HL-60 (cell line): ENCODE data around the gene DVL1.

Source experiments
- DNase-seq, 2 experiments: peaks; one replicate each; pipeline ENCODE4 v3.0.0-alpha.2; 2010 to 2020; ENCODE audit warnings: low read depth in 1 of 2, low spot score in 1 of 2
- H3K27ac ChIP-seq: fragments of 250-450 bp; sonication (Bioruptor Pico); replicated peaks from 2 replicates; pipeline ENCODE4 v1.5.1; 2020; ENCODE audit warnings: mild to moderate bottlenecking, moderate library complexity
- H3K27me3 ChIP-seq: fragments of 250-450 bp; sonication (Bioruptor Pico); 2 replicates; pipeline ENCODE4 v1.5.1; 2021; ENCODE audit warnings: mild to moderate bottlenecking, moderate library complexity; ENCODE audit not compliant: insufficient read depth, poor library complexity, severe bottlenecking
- H3K4me3 ChIP-seq: replicated peaks from 2 replicates; pipeline ENCODE4 v1.5.1; 2011; ENCODE audit warnings: mild to moderate bottlenecking, control low read depth, low read length; ENCODE audit not compliant: insufficient read depth
- GABPA ChIP-seq: IDR thresholded peaks from 2 replicates; pipeline ENCODE4 v1.6.1; 2012; ENCODE audit warnings: low read depth
- POLR2AphosphoS5 ChIP-seq: IDR thresholded peaks from 2 replicates; pipeline ENCODE4 v1.6.1; 2012; ENCODE audit warnings: low read depth
- SPI1 ChIP-seq: IDR thresholded peaks from 2 replicates; pipeline ENCODE4 v1.6.1; 2012; ENCODE audit warnings: low read depth, mild to moderate bottlenecking, borderline replicate concordance
- TF ChIP-seq, protein P1 (sequence below): IDR thresholded peaks from one replicate; pipeline ENCODE4 v1.5.1; 2011; ENCODE audit warnings: low read length, control low read depth, inconsistent platforms; ENCODE audit not compliant: insufficient read depth
- TF ChIP-seq, protein P2 (sequence below): IDR thresholded peaks from 2 replicates; pipeline ENCODE4 v1.6.1; 2012; ENCODE audit warnings: low read depth; ENCODE audit not compliant: insufficient replicate concordance

The DVL1 gene

DNA sequence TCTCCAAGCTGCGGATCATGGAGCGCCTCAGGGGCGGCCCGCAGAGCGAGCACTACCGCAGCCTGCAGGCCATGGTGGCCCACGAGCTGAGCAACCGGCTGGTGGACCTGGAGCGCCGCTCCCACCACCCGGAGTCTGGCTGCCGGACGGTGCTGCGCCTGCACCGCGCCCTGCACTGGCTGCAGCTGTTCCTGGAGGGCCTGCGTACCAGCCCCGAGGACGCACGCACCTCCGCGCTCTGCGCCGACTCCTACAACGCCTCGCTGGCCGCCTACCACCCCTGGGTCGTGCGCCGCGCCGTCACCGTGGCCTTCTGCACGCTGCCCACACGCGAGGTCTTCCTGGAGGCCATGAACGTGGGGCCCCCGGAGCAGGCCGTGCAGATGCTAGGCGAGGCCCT is 21.9 kb downstream of the DVL1 start:
- no peak overlapping the region for H3K27ac ChIP-seq
- no peak for TF ChIP-seq SPI1
- no peak for TF ChIP-seq GABPA
- TF ChIP-seq, protein P1, sequence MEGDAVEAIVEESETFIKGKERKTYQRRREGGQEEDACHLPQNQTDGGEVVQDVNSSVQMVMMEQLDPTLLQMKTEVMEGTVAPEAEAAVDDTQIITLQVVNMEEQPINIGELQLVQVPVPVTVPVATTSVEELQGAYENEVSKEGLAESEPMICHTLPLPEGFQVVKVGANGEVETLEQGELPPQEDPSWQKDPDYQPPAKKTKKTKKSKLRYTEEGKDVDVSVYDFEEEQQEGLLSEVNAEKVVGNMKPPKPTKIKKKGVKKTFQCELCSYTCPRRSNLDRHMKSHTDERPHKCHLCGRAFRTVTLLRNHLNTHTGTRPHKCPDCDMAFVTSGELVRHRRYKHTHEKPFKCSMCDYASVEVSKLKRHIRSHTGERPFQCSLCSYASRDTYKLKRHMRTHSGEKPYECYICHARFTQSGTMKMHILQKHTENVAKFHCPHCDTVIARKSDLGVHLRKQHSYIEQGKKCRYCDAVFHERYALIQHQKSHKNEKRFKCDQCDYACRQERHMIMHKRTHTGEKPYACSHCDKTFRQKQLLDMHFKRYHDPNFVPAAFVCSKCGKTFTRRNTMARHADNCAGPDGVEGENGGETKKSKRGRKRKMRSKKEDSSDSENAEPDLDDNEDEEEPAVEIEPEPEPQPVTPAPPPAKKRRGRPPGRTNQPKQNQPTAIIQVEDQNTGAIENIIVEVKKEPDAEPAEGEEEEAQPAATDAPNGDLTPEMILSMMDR = no peak
- TF ChIP-seq, protein P2, sequence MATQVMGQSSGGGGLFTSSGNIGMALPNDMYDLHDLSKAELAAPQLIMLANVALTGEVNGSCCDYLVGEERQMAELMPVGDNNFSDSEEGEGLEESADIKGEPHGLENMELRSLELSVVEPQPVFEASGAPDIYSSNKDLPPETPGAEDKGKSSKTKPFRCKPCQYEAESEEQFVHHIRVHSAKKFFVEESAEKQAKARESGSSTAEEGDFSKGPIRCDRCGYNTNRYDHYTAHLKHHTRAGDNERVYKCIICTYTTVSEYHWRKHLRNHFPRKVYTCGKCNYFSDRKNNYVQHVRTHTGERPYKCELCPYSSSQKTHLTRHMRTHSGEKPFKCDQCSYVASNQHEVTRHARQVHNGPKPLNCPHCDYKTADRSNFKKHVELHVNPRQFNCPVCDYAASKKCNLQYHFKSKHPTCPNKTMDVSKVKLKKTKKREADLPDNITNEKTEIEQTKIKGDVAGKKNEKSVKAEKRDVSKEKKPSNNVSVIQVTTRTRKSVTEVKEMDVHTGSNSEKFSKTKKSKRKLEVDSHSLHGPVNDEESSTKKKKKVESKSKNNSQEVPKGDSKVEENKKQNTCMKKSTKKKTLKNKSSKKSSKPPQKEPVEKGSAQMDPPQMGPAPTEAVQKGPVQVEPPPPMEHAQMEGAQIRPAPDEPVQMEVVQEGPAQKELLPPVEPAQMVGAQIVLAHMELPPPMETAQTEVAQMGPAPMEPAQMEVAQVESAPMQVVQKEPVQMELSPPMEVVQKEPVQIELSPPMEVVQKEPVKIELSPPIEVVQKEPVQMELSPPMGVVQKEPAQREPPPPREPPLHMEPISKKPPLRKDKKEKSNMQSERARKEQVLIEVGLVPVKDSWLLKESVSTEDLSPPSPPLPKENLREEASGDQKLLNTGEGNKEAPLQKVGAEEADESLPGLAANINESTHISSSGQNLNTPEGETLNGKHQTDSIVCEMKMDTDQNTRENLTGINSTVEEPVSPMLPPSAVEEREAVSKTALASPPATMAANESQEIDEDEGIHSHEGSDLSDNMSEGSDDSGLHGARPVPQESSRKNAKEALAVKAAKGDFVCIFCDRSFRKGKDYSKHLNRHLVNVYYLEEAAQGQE = no peak
- TF ChIP-seq POLR2AphosphoS5 = no peak
- no peak overlapping the region for H3K4me3 ChIP-seq
- DNase-seq = no peak
- H3K27me3 ChIP-seq = no peaks in the 10 kb centered on the region

DNA sequence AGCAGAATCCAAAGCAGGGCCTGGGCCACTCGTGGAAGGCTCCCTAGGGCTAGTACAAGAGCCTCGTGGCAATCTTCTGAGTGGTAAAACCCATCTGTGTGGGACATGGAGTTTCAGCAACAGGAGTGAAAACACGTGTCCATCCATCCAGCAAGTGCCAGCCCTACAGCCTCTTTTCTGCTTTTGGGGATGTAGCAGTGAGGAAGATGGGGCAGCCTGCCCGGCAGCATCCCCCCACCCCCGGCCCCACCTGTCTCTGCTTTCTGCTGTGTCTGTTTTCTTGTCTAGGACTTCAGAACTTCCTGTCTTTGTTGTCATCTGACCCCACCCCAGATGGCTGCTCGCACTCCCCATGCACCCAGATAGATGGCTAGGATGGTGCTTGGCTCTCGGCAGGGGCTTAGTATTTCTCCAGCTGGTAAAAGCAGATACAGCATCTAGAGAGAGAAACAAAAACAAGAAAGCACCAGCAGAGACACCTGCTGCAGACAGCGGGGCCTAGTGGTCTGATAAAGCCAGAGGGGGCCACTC is 23.1 kb downstream of the DVL1 start:
- H3K27me3 ChIP-seq = no peaks in the 10 kb centered on the region
- H3K27ac ChIP-seq = no peak overlapping the region
- TF ChIP-seq SPI1 (no peak), POLR2AphosphoS5 (no peak), GABPA (no peak)
- TF ChIP-seq, protein P2 = no peak
- TF ChIP-seq, protein P1 = no peak
- no peak overlapping the region for H3K4me3 ChIP-seq
- DNase-seq = no peak

DNA sequence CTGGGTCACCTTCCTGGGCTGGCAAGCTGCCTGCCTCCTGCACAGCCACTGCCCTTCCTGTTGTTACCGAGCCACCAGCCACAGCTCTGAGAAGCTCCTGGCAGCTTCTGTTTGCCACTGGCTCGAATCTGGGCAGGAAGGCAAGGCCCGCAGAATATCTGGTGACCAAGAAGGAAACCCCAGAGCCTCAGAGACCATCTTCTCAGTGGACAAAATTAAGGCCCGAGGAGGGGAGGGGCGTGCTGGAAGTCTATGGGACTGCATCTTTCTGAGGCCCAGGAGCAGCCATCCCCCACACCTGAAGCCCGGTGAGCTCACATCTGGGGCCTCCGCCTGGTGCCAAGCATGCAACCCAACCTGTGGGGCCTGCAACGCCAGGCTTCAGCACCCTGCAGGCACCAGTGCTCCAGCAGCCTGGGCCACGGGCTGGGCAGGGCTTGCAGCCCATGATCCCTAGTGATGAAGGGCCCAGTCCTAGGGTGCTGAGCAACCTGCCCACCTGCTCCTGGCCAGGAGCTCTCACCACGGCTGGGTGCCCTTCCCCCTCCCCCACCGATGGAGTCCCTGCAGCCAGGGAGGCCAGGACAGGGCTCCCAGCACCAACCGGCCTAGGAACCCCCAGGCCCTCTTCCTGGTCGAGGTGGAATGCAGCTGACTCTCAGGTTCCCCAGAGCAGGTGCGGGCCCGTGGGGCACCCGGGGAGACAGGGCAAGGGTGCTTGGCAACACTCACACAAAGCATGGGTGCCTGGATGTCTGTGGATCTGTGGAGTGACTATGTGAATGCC is 23.7 kb downstream of the DVL1 start:
- Histone ChIP-seq H3K27me3 (no peaks in the 10 kb centered on the region), H3K27ac (peak overlapping the region; percentile 79), H3K4me3 (peak overlapping the region; percentile 93)
- DNase-seq = peak in 1 of 2 experiments; percentile 23
- TF ChIP-seq, protein P1 = no peak
- TF ChIP-seq SPI1 (no peak), POLR2AphosphoS5 (no peak), GABPA (no peak)
- TF ChIP-seq, protein P2 = no peak
